GM23248 (cell line): ENCODE results near the gene RAB15. TPM values are rescaled to one million over a fixed set of nuclear protein-coding genes. Genes with fewer than 3 reads are reported as not detected.
A peak's percentile ranks its signal among the peaks of the same experiment; 100 is the strongest.

Experiments used
- DNase-seq: peaks from one replicate; pipeline ENCODE4 v3.0.0-alpha.2; 2015
- H2AFZ ChIP-seq: fragments of 200-600 bp; sonication (generic); 2 replicates; pipeline ENCODE4 v1.6.1; 2016; ENCODE audit warnings: antibody characterized with exemption
- H3F3A ChIP-seq: fragments of 200-600 bp; sonication (generic); 2 replicates; pipeline ENCODE4 v1.6.1; 2016; ENCODE audit warnings: mild to moderate bottlenecking, antibody characterized with exemption, mixed run types; ENCODE audit not compliant: insufficient read depth
- H3K27ac ChIP-seq: fragments of 200-600 bp; sonication (generic); 2 replicates; pipeline ENCODE4 v1.5.1; 2016; ENCODE audit warnings: mild to moderate bottlenecking
- H3K27me3 ChIP-seq: fragments of 200-600 bp; sonication (generic); replicated peaks from 2 replicates; pipeline ENCODE4 v1.6.1; 2016; ENCODE audit warnings: mild to moderate bottlenecking; ENCODE audit not compliant: insufficient read depth
- H3K36me3 ChIP-seq: fragments of 200-600 bp; sonication (generic); 2 replicates; pipeline ENCODE4 v1.6.1; 2016; ENCODE audit warnings: low read depth, mild to moderate bottlenecking
- H3K4me1 ChIP-seq: fragments of 200-600 bp; sonication (generic); 2 replicates; pipeline ENCODE4 v1.6.1; 2016; ENCODE audit warnings: mild to moderate bottlenecking; ENCODE audit not compliant: insufficient read depth
- H3K4me2 ChIP-seq: fragments of 200-600 bp; sonication (generic); one replicate; pipeline ENCODE4 v1.6.1; 2016; ENCODE audit warnings: mild to moderate bottlenecking; ENCODE audit not compliant: unreplicated experiment
- H3K4me3 ChIP-seq: fragments of 200-600 bp; sonication (generic); 2 replicates; pipeline ENCODE4 v1.5.1; 2016; ENCODE audit warnings: mild to moderate bottlenecking
- H3K79me2 ChIP-seq: fragments of 200-600 bp; sonication (generic); 2 replicates; pipeline ENCODE4 v1.6.1; 2016; ENCODE audit warnings: mild to moderate bottlenecking; ENCODE audit not compliant: insufficient read depth
- H3K9ac ChIP-seq: fragments of 200-600 bp; sonication (generic); 2 replicates; pipeline ENCODE4 v1.6.1; 2016; ENCODE audit warnings: mild to moderate bottlenecking
- H3K9me2 ChIP-seq: fragments of 200-600 bp; sonication (generic); 2 replicates; pipeline ENCODE4 v1.6.1; 2016; ENCODE audit warnings: mixed run types, mild to moderate bottlenecking, moderate library complexity; ENCODE audit not compliant: insufficient read depth
- H3K9me3 ChIP-seq: fragments of 200-600 bp; sonication (generic); one replicate; pipeline ENCODE4 v1.6.1; 2017; ENCODE audit warnings: low read depth
- H4K20me1 ChIP-seq: fragments of 200-600 bp; sonication (generic); 2 replicates; pipeline ENCODE4 v1.6.0; 2016; ENCODE audit not compliant: insufficient read depth
- EZH2 ChIP-seq: fragments of 200-600 bp; sonication (generic); IDR thresholded peaks from 2 replicates; pipeline ENCODE4 v1.6.1; 2018; ENCODE audit warnings: antibody characterized with exemption, mild to moderate bottlenecking; ENCODE audit not compliant: insufficient read depth, poor library complexity, severe bottlenecking
- EZH2phosphoT487 ChIP-seq: fragments of 200-600 bp; sonication (generic); IDR thresholded peaks from 2 replicates; pipeline ENCODE4 v1.6.1; 2018; ENCODE audit warnings: antibody characterized with exemption, moderate library complexity, mild to moderate bottlenecking, low read depth; ENCODE audit not compliant: insufficient read depth
- WGBS, 2 experiments: methylation state at CpG; one replicate each; pipeline ENCODE4 v1.1.6; 2015 to 2017; ENCODE audit warnings: low lambda C conversion rate in 2 of 2, low coverage in 1 of 2; ENCODE audit errors: missing lambda C conversion rate in 2 of 2; 5-methylcytosine and 5-hydroxymethylcytosine counted together
- in situ Hi-C: fragments of 300-500 bp; cut with MboI; formaldehyde crosslinking; loops from 2 replicates; pipeline ENCODE4 v1.15.0; 2020
- polyA plus RNA-seq: library from polyadenylated mRNA; unstranded; fragments of >200 nt; fragmentation: Nextera tagmentation; extraction: Ambion mirVana; gene quantifications from 2 replicates; pipeline ENCODE4 v1.2.1, GENCODE V29; 2016
- total RNA-seq: library from RNA; depleted of rRNA; stranded (reverse); fragments of >200 nt; shearing (Covaris generic); gene quantifications from 2 replicates; pipeline ENCODE4 v1.2.3, GENCODE V29; 2014

The RAB15 gene
- total and polyA plus RNA-seq, 2 experiments from 2014 or later, result 2.0 to 4.3 TPM

GRCh38 chr14:64987438-64987767, 15.3 kb upstream of the RAB15 start:
- no peaks in the 10 kb centered on the region for H4K20me1 ChIP-seq
- H3K9ac ChIP-seq, result peak overlapping the region; percentile 93
- H3K4me3 ChIP-seq, result peak overlapping the region; percentile 99
- H3K4me1 ChIP-seq, result peaks cover 9% of the 10 kb centered on the region; the same call in 1 of the 2 replicates
- H3K36me3 ChIP-seq, result no peaks in the 10 kb centered on the region
- no peaks in the 10 kb centered on the region; the same call in 1 of the 2 replicates for H3K27me3 ChIP-seq
- peaks cover 45% of the 10 kb centered on the region for H3K79me2 ChIP-seq
- peak overlapping the region; percentile 89 for H2AFZ ChIP-seq
- peak overlapping the region; percentile 88 for H3K4me2 ChIP-seq
- in situ Hi-C loops, result no loop called here
- no peaks in the 10 kb centered on the region for H3K9me2 ChIP-seq
- H3F3A ChIP-seq, result 0 out of 2 replicates have a peak, but pooled peaks cover 4% of the 10 kb centered on the region
- H3K9me3 ChIP-seq, result no peaks in the 10 kb centered on the region
- H3K27ac ChIP-seq, result peak overlapping the region; percentile 86
- DNase-seq, result peak; percentile 42
- 2 to 3% methylated on average over 8 of the region's 8 CpGs for WGBS, 2 experiments
- TF ChIP-seq EZH2, result no peak
- TF ChIP-seq EZH2phosphoT487, result no peak

- peak within 1 kb of the TSS; percentile 93 for H3K9ac ChIP-seq
- H3K27ac ChIP-seq, result peak within 1 kb of the TSS; percentile 86
- H2AFZ ChIP-seq, result peak within 1 kb of the TSS; percentile 89
- no peaks in the 10 kb centered on the region for H3K9me2 ChIP-seq
- H3K79me2 ChIP-seq, result peaks cover 45% of the 10 kb centered on the region
- H3K4me2 ChIP-seq, result peak within 1 kb of the TSS; percentile 88
- peaks cover 9% of the 10 kb centered on the region; the same call in 1 of the 2 replicates for H3K4me1 ChIP-seq
- H3K9me3 ChIP-seq, result no peaks in the 10 kb centered on the region
- H3K4me3 ChIP-seq, result peak within 1 kb of the TSS; percentile 99
- no peaks in the 10 kb centered on the region for H3F3A ChIP-seq
- H3K27me3 ChIP-seq, result no peaks in the 10 kb centered on the region; the same call in 1 of the 2 replicates
- H3K36me3 ChIP-seq, result no peaks in the 10 kb centered on the region
- in situ Hi-C loops, result no loop called here
- DNase-seq, result peak; percentile 99
- H4K20me1 ChIP-seq, result no peaks in the 10 kb centered on the region
- TF ChIP-seq EZH2 (no peak), EZH2phosphoT487 (no peak)
- WGBS, 2 experiments, result 1 to 2% methylated on average over 65 of the region's 65 CpGs
Measured at GRCh38 chr14:64986648-64987437, 14.7 kb upstream of the RAB15 start, which contains the start of gene FNTB. Gene FNTB (plus strand): TSS chr14:64986895. CDS start chr14:64986954, 59 bp downstream.

- in situ Hi-C loops, result no loop called here
- no peaks in the 10 kb centered on the region for H3K9me3 ChIP-seq
- TF ChIP-seq EZH2phosphoT487 (no peak), EZH2 (no peak)
- peak overlapping the region; percentile 54 for H3K4me2 ChIP-seq
- 5 to 6% methylated on average over 15 of the region's 15 CpGs for WGBS, 2 experiments
- DNase-seq, result peak; percentile 78
- no peaks in the 10 kb centered on the region for H3F3A ChIP-seq
- peaks cover 9% of the 10 kb centered on the region; the same call in 1 of the 2 replicates for H3K4me1 ChIP-seq
- H4K20me1 ChIP-seq, result no peaks in the 10 kb centered on the region
- no peak overlapping the region for H3K9ac ChIP-seq
- peak overlapping the region; percentile 58 for H3K4me3 ChIP-seq
- no peaks in the 10 kb centered on the region for H3K36me3 ChIP-seq
- peak overlapping the region; percentile 61 for H2AFZ ChIP-seq
- H3K79me2 ChIP-seq, result peaks cover 16% of the 10 kb centered on the region
- no peak overlapping the region for H3K27ac ChIP-seq
- H3K27me3 ChIP-seq, result no peaks in the 10 kb centered on the region; the same call in 1 of the 2 replicates
- no peaks in the 10 kb centered on the region for H3K9me2 ChIP-seq
Measured at GRCh38 chr14:64983439-64984310, 11.5 kb upstream of the RAB15 start.

DNA sequence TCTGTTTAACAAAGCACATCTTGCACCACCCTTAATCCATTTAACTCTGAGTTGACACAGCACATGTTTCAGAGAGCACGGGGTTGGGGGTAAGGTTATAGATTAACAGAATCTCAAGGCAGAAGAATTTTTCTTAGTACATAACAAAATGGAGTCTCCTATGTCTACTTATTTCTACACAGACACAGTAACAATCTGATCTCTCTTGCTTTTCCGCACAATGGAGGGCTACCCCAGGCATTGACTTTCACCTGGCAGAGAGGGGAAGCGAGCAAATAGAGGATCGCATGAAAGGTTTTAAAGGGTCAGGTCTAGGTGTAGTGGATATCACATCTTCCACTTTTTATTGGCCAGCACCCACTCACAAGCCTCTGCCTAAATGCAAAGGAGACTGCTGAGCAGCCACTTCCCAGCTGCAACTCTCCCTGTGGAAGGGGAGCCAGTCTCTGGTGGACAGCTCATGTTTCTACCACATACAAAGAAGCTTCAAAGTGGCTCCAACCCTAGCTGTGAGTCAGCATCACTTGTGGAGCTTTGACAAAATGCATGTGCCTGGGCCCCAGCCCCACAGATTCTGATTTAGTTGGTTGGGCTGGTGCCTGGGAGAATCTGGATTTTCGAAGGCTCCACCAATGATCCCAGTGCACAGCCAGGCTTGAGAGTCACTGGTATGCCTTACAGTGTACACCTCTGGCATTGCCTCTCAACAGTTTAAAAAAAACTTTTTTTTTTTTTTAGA, 7.4 kb upstream of the RAB15 start:
- no peak overlapping the region for H2AFZ ChIP-seq
- 65 to 68% methylated on average over 5 of the region's 5 CpGs for WGBS, 2 experiments

More for the DNA sequence above, 7.4 kb upstream of the RAB15 start:
- Histone ChIP-seq H3K79me2 (no peaks in the 10 kb centered on the region), H3K4me1 (no peaks in the 10 kb centered on the region), H3F3A (no peaks in the 10 kb centered on the region), H3K36me3 (no peaks in the 10 kb centered on the region), H3K4me3 (no peak overlapping the region), H3K27me3 (peaks cover 4% of the 10 kb centered on the region), H3K9ac (no peak overlapping the region), H3K4me2 (no peak overlapping the region), H3K27ac (no peak overlapping the region), H3K9me2 (no peaks in the 10 kb centered on the region), H3K9me3 (no peaks in the 10 kb centered on the region), H4K20me1 (no peaks in the 10 kb centered on the region)
- TF ChIP-seq EZH2 (no peak), EZH2phosphoT487 (no peak)
- DNase-seq, result peak; percentile 68
- in situ Hi-C loops, result no loop called here
